Trophoblast cell (in vitro differentiated cells and primary cell): ENCODE measurements around the gene FAM174B.
"Not testable (repeated sequence)": the region's sequence is repeated elsewhere in the genome, so short reads cannot be mapped to it uniquely, and the experiment has no call there.

Source experiments
- DNase-seq, 2 donors: peaks; one replicate each; pipeline ENCODE4 v3.0.0-alpha.2; 2016
- H2AFZ ChIP-seq: 2 replicates; pipeline ENCODE4 v1.6.1; 2013; ENCODE audit warnings: low read length, moderate library complexity, mild to moderate bottlenecking; ENCODE audit not compliant: insufficient read depth, poor library complexity
- H2AK5ac ChIP-seq: 2 replicates; pipeline ENCODE4 v1.6.1; 2013; ENCODE audit warnings: mild to moderate bottlenecking, low read length
- H2BK120ac ChIP-seq: 2 replicates; pipeline ENCODE4 v1.6.1; 2013; ENCODE audit warnings: low read length, mild to moderate bottlenecking, moderate library complexity; ENCODE audit not compliant: insufficient read depth, poor library complexity
- H2BK12ac ChIP-seq: 2 replicates; pipeline ENCODE4 v1.6.1; 2013; ENCODE audit warnings: mild to moderate bottlenecking, low read length, moderate library complexity
- H2BK5ac ChIP-seq: 2 replicates; pipeline ENCODE4 v1.6.1; 2013; ENCODE audit warnings: low read length, low read depth, moderate library complexity, mild to moderate bottlenecking; ENCODE audit not compliant: poor library complexity
- H3K14ac ChIP-seq: 2 replicates; pipeline ENCODE4 v1.6.1; 2013; ENCODE audit warnings: mild to moderate bottlenecking, low read length
- H3K18ac ChIP-seq: 2 replicates; pipeline ENCODE4 v1.6.1; 2013; ENCODE audit warnings: mild to moderate bottlenecking, low read length
- H3K23ac ChIP-seq: 2 replicates; pipeline ENCODE4 v1.6.1; 2013; ENCODE audit warnings: low read length
- H3K27ac ChIP-seq: 2 replicates; pipeline ENCODE4 v1.5.1; 2013; ENCODE audit warnings: low read depth, mild to moderate bottlenecking, inconsistent platforms, low read length, moderate library complexity
- H3K27me3 ChIP-seq: 2 replicates; pipeline ENCODE4 v1.6.1; 2013; ENCODE audit warnings: inconsistent platforms, mild to moderate bottlenecking, low read length, moderate library complexity; ENCODE audit not compliant: insufficient read depth
- H3K36me3 ChIP-seq, 2 experiments: 1 replicate in 1 of 2; 2 replicates in 1 of 2; pipeline ENCODE4 v1.6.1; 2013; ENCODE audit warnings: low read length in 2 of 2, mild to moderate bottlenecking in 2 of 2, moderate library complexity in 1 of 2; ENCODE audit not compliant: insufficient read depth in 2 of 2, control insufficient read depth in 1 of 2
- H3K4ac ChIP-seq: 2 replicates; pipeline ENCODE4 v1.6.1; 2013; ENCODE audit warnings: low read depth, mild to moderate bottlenecking, low read length, moderate library complexity
- H3K4me1 ChIP-seq, 2 experiments: 1 replicate in 1 of 2; 2 replicates in 1 of 2; pipeline ENCODE4 v1.6.1; 2013; ENCODE audit warnings: low read length in 2 of 2, mild to moderate bottlenecking in 2 of 2, moderate library complexity in 1 of 2; ENCODE audit not compliant: insufficient read depth in 2 of 2, control insufficient read depth in 1 of 2
- H3K4me2 ChIP-seq: 2 replicates; pipeline ENCODE4 v1.6.1; 2013; ENCODE audit warnings: inconsistent platforms, mild to moderate bottlenecking, low read length, moderate library complexity
- H3K4me3 ChIP-seq: 2 replicates; pipeline ENCODE4 v1.5.1; 2013; ENCODE audit warnings: mild to moderate bottlenecking, low read depth, low read length, inconsistent platforms
- H3K79me1 ChIP-seq: one replicate; pipeline ENCODE4 v1.6.1; 2013; ENCODE audit warnings: low read length
- H3K79me2 ChIP-seq: 2 replicates; pipeline ENCODE4 v1.6.1; 2013; ENCODE audit warnings: low read length, mild to moderate bottlenecking; ENCODE audit not compliant: control insufficient read depth, insufficient read depth, poor library complexity
- H3K9ac ChIP-seq: 2 replicates; pipeline ENCODE4 v1.6.1; 2013; ENCODE audit warnings: mild to moderate bottlenecking, low read length
- H3K9me3 ChIP-seq: 2 replicates; pipeline ENCODE4 v1.6.1; 2013; ENCODE audit warnings: low read depth, mild to moderate bottlenecking, control low read depth, inconsistent platforms, low read length; ENCODE audit not compliant: insufficient read depth
- H4K12ac ChIP-seq: 2 replicates; pipeline ENCODE4 v1.6.1; 2013; ENCODE audit warnings: low read depth, mild to moderate bottlenecking, low read length, moderate library complexity
- H4K8ac ChIP-seq: 2 replicates; pipeline ENCODE4 v1.6.1; 2013; ENCODE audit warnings: low read depth, mild to moderate bottlenecking, low read length, moderate library complexity
- H4K91ac ChIP-seq: one replicate; pipeline ENCODE4 v1.6.1; 2013; ENCODE audit warnings: low read depth, mild to moderate bottlenecking, low read length, moderate library complexity
- WGBS: extraction: QIAGEN DNeasy Blood & Tissue Kit; methylation state at CpG from one replicate; pipeline ENCODE4 v1.1.7; 2013; ENCODE audit warnings: missing lambda C conversion rate; ENCODE audit not compliant: insufficient read length, insufficient coverage; ENCODE audit errors: extremely low coverage; 5-methylcytosine and 5-hydroxymethylcytosine counted together

FAM174B gene

DNA sequence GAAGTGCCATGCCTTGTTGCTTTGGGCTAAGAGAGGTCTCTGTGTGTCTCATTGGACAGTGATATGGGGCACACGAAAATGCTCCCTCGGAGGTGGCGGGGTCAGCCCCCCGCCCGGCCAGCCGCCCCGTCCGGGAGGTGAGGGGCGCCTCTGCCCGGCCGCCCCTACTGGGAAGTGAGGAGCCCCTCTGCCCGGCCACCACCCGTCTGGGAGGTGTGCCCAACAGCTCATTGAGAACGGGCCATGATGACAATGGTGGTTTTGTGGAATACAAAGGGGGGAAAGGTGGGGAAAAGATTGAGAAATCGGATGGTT is 48.8 kb downstream of the FAM174B start:
- not testable (repeated sequence) for DNase-seq, H3K9ac ChIP-seq, H3K9me3 ChIP-seq, H3K23ac ChIP-seq, H3K79me2 ChIP-seq, H2AFZ ChIP-seq, H3K18ac ChIP-seq, H4K8ac ChIP-seq, H2BK5ac ChIP-seq, H3K4me1 ChIP-seq, H3K14ac ChIP-seq, H3K4ac ChIP-seq, H4K91ac ChIP-seq, H4K12ac ChIP-seq, H3K79me1 ChIP-seq, H2AK5ac ChIP-seq, H3K36me3 ChIP-seq, H2BK12ac ChIP-seq, H3K27me3 ChIP-seq, H3K4me3 ChIP-seq, H3K4me2 ChIP-seq, H3K27ac ChIP-seq, H2BK120ac ChIP-seq
- no CpG with 5 or more reads among the region's 15 CpGs for WGBS

- Histone ChIP-seq H3K27ac (no peak overlapping the region), H2BK5ac (no peak overlapping the region), H3K9me3 (peaks cover 4% of the 10 kb centered on the region), H2AFZ (no peak overlapping the region), H3K18ac (no peak overlapping the region), H3K4me1 (no peaks in the 10 kb centered on the region), H3K14ac (no peak overlapping the region), H3K27me3 (no peaks in the 10 kb centered on the region), H3K79me1 (no peaks in the 10 kb centered on the region), H2AK5ac (no peak overlapping the region), H3K4me2 (no peak overlapping the region), H3K23ac (no peak overlapping the region), H4K91ac (no peak overlapping the region), H3K9ac (no peak overlapping the region), H3K36me3 (no peaks in the 10 kb centered on the region), H3K4ac (no peak overlapping the region), H4K8ac (no peak overlapping the region), H2BK120ac (no peak overlapping the region), H3K79me2 (no peaks in the 10 kb centered on the region), H3K4me3 (no peak overlapping the region), H4K12ac (no peak overlapping the region), H2BK12ac (no peak overlapping the region)
- no peak for DNase-seq
- no CpG with 5 or more reads among the region's 9 CpGs for WGBS
Measured at GRCh38 chr15:92606126-92606835, 49.3 kb downstream of the FAM174B start.

GRCh38 chr15:92605225-92605944 is 50.2 kb downstream of the FAM174B start:
- Histone ChIP-seq H4K91ac (no peak overlapping the region), H3K27ac (no peak overlapping the region), H4K12ac (no peak overlapping the region), H3K18ac (no peak overlapping the region), H3K23ac (no peak overlapping the region), H3K4me3 (no peak overlapping the region), H3K4me1 (no peaks in the 10 kb centered on the region), H3K4me2 (no peak overlapping the region), H3K9me3 (peaks cover 4% of the 10 kb centered on the region), H3K14ac (no peak overlapping the region), H2AK5ac (no peak overlapping the region), H3K9ac (no peak overlapping the region), H3K36me3 (no peaks in the 10 kb centered on the region), H3K79me1 (no peaks in the 10 kb centered on the region), H3K4ac (no peak overlapping the region), H2BK120ac (no peak overlapping the region), H2BK12ac (no peak overlapping the region), H4K8ac (no peak overlapping the region), H2BK5ac (no peak overlapping the region), H3K79me2 (no peaks in the 10 kb centered on the region), H3K27me3 (no peaks in the 10 kb centered on the region), H2AFZ (no peak overlapping the region)
- no peak for DNase-seq
- no CpG with 5 or more reads among the region's 14 CpGs for WGBS

DNA sequence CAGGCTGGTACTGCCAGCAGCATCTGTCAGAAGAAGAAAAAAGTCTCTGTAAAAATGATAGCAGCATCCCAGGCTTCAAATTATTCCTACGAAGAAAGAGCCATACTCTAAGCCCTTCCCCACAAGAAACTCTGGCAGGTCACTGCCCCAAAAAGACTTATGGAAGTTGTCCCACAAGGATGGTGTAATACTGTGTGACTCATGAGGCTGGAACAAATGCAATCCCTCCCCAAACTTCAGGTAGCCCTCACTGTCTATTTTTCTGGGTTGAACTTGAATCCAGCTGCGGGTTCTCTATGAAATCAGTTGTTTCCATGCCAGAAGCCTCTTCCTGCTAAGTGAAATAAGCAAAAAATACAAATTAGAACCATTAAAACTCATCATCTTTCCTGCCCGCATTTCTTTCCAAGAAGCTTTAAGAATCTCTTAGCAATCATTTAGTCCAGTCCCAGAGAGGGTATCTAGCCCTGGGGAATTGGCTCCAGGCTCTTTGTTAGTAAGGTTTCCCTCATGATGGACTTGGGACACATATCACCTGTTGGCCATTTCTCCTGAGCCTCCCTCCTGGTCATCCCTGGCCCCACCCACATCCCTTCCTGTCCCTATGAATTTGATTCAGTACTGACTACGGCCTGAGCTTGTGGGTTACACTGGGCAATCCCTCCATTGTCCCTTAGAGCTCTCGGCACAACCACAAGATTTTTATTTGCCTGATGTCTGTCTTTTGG is 51.7 kb downstream of the FAM174B start:
- Histone ChIP-seq H3K79me2 (no peaks in the 10 kb centered on the region), H3K36me3 (no peaks in the 10 kb centered on the region), H3K4me3 (no peak overlapping the region), H2BK12ac (no peak overlapping the region), H2AK5ac (no peak overlapping the region), H3K23ac (no peak overlapping the region), H4K12ac (no peak overlapping the region), H2BK120ac (no peak overlapping the region), H3K18ac (no peak overlapping the region), H3K79me1 (no peaks in the 10 kb centered on the region), H3K4me2 (no peak overlapping the region), H3K27ac (no peak overlapping the region), H3K9me3 (peaks cover 4% of the 10 kb centered on the region), H4K91ac (no peak overlapping the region), H4K8ac (no peak overlapping the region), H3K4ac (no peak overlapping the region), H2BK5ac (no peak overlapping the region), H3K9ac (no peak overlapping the region), H3K27me3 (no peaks in the 10 kb centered on the region), H2AFZ (no peak overlapping the region), H3K4me1 (no peaks in the 10 kb centered on the region), H3K14ac (no peak overlapping the region)
- no CpG with 5 or more reads among the region's 5 CpGs for WGBS
- peak; percentile 86 to 90 for DNase-seq
